H1 (cell line): ENCODE results near the gene VPS13D.

ENCODE experiments used
- CTCF ChIP-seq, 3 experiments: IDR thresholded peaks; 1 replicate in 2 of 3; 2 replicates in 1 of 3; pipeline versions ENCODE4 v1.5.1 to v1.6.1; 2011; ENCODE audit warnings: low read length in 3 of 3, mild to moderate bottlenecking in 3 of 3, inconsistent platforms in 2 of 3, low read depth in 1 of 3, moderate library complexity in 1 of 3; ENCODE audit not compliant: insufficient read depth in 1 of 3; ENCODE audit errors: control extremely low read depth in 1 of 3
- EZH2 ChIP-seq: fragments of 200-600 bp; sonication (generic); IDR thresholded peaks from 2 replicates; pipeline ENCODE4 v1.7.1; 2012; ENCODE audit warnings: low read depth, mild to moderate bottlenecking, moderate library complexity, low read length, inconsistent platforms; ENCODE audit not compliant: severe bottlenecking
- HDAC2 ChIP-seq, 2 experiments: fragments of 300-600 bp in 1 of 2; sonication (generic) in 1 of 2; IDR thresholded peaks; 2 replicates each; pipeline ENCODE4 v1.6.1; 2011 to 2012; ENCODE audit warnings: low read depth in 2 of 2, low read length in 2 of 2, mild to moderate bottlenecking in 2 of 2, moderate library complexity in 2 of 2, borderline replicate concordance in 1 of 2, inconsistent platforms in 1 of 2
- KDM1A ChIP-seq: fragments of 200-600, 300-600 bp; sonication (generic); IDR thresholded peaks from 2 replicates; pipeline ENCODE4 v1.7.1; 2016; ENCODE audit warnings: mild to moderate bottlenecking, low read length, borderline replicate concordance
- POLR2A ChIP-seq, 2 experiments: IDR thresholded peaks; 1 replicate in 1 of 2; 2 replicates in 1 of 2; pipeline ENCODE4 v1.6.1; 2011; ENCODE audit warnings: low read depth in 2 of 2, low read length in 2 of 2, mild to moderate bottlenecking in 2 of 2; ENCODE audit errors: control extremely low read depth in 1 of 2
- RAD21 ChIP-seq, 2 experiments: IDR thresholded peaks in 1 of 2; conservative IDR thresholded peaks in 1 of 2; 2 replicates each; pipeline ENCODE4 v1.6.1; 2011; ENCODE audit warnings: low read depth in 2 of 2, low read length in 2 of 2, improper control_type of control experiment in 1 of 2, inconsistent platforms in 1 of 2, mild to moderate bottlenecking in 1 of 2, moderate library complexity in 1 of 2
- SP2 ChIP-seq: IDR thresholded peaks from 2 replicates; pipeline ENCODE4 v1.6.1; 2012; ENCODE audit warnings: mild to moderate bottlenecking, low read length, inconsistent platforms

- TF ChIP-seq RAD21 (IDR thresholded peaks at IDR 0.05 in 1 of 2, conservative IDR thresholded peaks at IDR 0.05 in 1 of 2; ENCODE audit: low read depth in 2 of 2, low read length in 2 of 2) (no peak), EZH2 (no peak), CTCF (IDR thresholded peaks at IDR 0.05; ENCODE audit: control extremely low read depth in 1 of 3, insufficient read depth in 1 of 3, low read depth in 1 of 3, low read length in 3 of 3) (no peak), SP2 (no peak), POLR2A (IDR thresholded peaks at IDR 0.05; ENCODE audit: control extremely low read depth in 1 of 2, low read depth in 2 of 2, low read length in 2 of 2) (no peak), KDM1A (no peak), HDAC2 (IDR thresholded peaks at IDR 0.05; ENCODE audit: borderline replicate concordance in 1 of 2, low read depth in 2 of 2, low read length in 2 of 2) (no peak)
Measured at GRCh38 chr1:12412439-12412838, 182.6 kb downstream of the VPS13D start.
